RCC 7860 (cell line): Measurements from ENCODE around the gene C11orf58.

Source experiments
- DNase-seq: peaks from one replicate; pipeline ENCODE4 v3.0.0-alpha.2; 2015; ENCODE audit warnings: low spot score
- FAIRE-seq: peaks from 2 replicates; lab custom pipeline; 2012; peaks lifted over from hg19 to GRCh38; lab: Jason Lieb, UNC

The C11orf58 gene

GRCh38 chr11:16767137-16767536 is 28.7 kb downstream of the C11orf58 start:
- DNase-seq, result no peak
- FAIRE-seq, result no peak

GRCh38 chr11:16767957-16768356 is 29.5 kb downstream of the C11orf58 start:
- no peak for FAIRE-seq

GRCh38 chr11:16769386-16769785 is 30.9 kb downstream of the C11orf58 start:
- DNase-seq, result no peak
- no peak for FAIRE-seq

More at GRCh38 chr11:16767957-16768356, 29.5 kb downstream of the C11orf58 start:
- DNase-seq, result no peak

- no peak for FAIRE-seq
Measured at GRCh38 chr11:16770016-16770415, 31.6 kb downstream of the C11orf58 start.

GRCh38 chr11:16771350-16772140 is 33.1 kb downstream of the C11orf58 start:
- no peak for FAIRE-seq
- DNase-seq, result no peak

More at GRCh38 chr11:16770016-16770415, 31.6 kb downstream of the C11orf58 start:
- DNase-seq, result no peak

GRCh38 chr11:16772141-16772512 is 33.7 kb downstream of the C11orf58 start:
- DNase-seq, result no peak
- FAIRE-seq, result no peak

GRCh38 chr11:16773981-16774935 is 35.8 kb downstream of the C11orf58 start:
- DNase-seq (no peak), FAIRE-seq (no peak)

- DNase-seq, result no peak
- no peak for FAIRE-seq
Measured at GRCh38 chr11:16774936-16775613, 36.6 kb downstream of the C11orf58 start.

- FAIRE-seq, result no peak
Measured at GRCh38 chr11:16775614-16776283, 37.3 kb downstream of the C11orf58 start.

GRCh38 chr11:16776711-16777612 is 38.5 kb downstream of the C11orf58 start:
- DNase-seq (no peak), FAIRE-seq (no peak)

More at GRCh38 chr11:16775614-16776283, 37.3 kb downstream of the C11orf58 start:
- no peak for DNase-seq

GRCh38 chr11:16777613-16777975 is 39.1 kb downstream of the C11orf58 start:
- FAIRE-seq (no peak), DNase-seq (no peak)

GRCh38 chr11:16778286-16778685 is 39.8 kb downstream of the C11orf58 start:
- FAIRE-seq (no peak), DNase-seq (no peak)

- DNase-seq (no peak), FAIRE-seq (no peak)
Measured at GRCh38 chr11:16778876-16779275, 40.4 kb downstream of the C11orf58 start.

GRCh38 chr11:16779436-16779835 is 41.0 kb downstream of the C11orf58 start:
- DNase-seq, result no peak

GRCh38 chr11:16780146-16780545 is 41.7 kb downstream of the C11orf58 start:
- no peak for DNase-seq
- FAIRE-seq, result no peak

More at GRCh38 chr11:16779436-16779835, 41.0 kb downstream of the C11orf58 start:
- no peak for FAIRE-seq

GRCh38 chr11:16780698-16781550 is 42.5 kb downstream of the C11orf58 start:
- no peak for FAIRE-seq
- no peak for DNase-seq

GRCh38 chr11:16781936-16782919 is 43.8 kb downstream of the C11orf58 start:
- DNase-seq (no peak), FAIRE-seq (no peak)
